ENCODE data around the gene SH3BP5. TPM values are rescaled to one million over a fixed set of nuclear protein-coding genes. Genes with fewer than 3 reads are reported as not detected.

The SH3BP5 gene
- total RNA-seq, 1 experiment from 2014 or later = 20.3 TPM

DNA sequence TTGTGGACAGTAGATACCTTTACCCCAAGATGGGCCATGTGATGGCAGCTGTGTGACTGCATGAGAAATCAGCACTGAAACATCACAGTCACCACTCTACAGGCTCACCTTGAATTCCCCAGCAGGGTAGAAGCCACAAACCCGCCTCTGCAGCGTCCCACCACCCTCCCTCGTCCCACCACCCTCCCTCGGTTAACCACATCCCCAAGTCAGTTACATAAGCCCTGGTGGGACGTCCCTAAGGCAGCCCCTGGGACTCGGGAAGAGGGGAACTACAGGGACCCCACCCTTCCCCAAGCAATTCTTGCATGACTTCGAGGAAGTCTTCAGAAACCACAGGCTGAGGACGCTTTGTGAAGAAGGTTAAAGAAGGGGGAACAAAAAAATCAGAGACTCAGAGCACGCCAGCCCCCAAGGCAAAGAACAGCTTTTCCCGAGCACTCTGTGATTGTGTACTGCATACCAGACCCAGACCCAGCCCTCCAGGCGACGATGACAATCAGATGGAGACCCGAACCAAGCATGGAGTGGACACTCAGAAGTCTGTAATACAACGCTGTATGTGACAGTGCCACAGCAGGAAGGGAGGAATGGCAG, 60.5 kb downstream of the SH3BP5 start:
- ChIA-PET CTCF (no interaction called here), POLR2A (ENCODE audit: low non-redundant PET) (no interaction called here)
- intact Hi-C loops (cut with micrococcal nuclease; ENCODE audit: unreplicated experiment) = no loop called here

DNA sequence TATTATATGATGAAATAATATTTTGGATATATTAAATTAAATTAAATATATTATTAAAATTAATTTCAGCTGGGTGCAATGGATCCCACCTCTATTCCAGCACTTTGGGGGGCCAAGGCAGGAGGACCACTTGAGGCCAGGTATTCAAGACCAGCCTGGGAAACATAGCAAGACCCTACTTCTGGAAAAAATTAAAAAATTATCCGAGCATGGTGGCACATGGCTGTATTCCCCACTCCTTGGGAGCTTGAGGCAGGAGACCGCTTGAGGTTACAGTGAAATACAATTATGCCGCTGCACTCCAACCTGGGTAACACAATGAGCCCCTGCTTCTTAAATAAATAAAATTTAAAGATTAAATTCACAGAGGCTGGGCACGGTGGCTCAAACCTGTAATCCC, 61.4 kb downstream of the SH3BP5 start:
- no TSS peak for BruUV-seq (replicated peaks)
- no peak for DNase-seq (ENCODE audit: low spot score)
- no peaks in the 10 kb centered on the region for H3K9me3 ChIP-seq (ENCODE audit: low read depth, low read length, poor library complexity, severe bottlenecking)
- no peaks in the 10 kb centered on the region for H3K27me3 ChIP-seq (replicated peaks; ENCODE audit: insufficient read depth, low read depth, low read length, poor library complexity)
- intact Hi-C loops (cut with micrococcal nuclease; ENCODE audit: unreplicated experiment) = no loop called here
- H3K4me1 ChIP-seq (ENCODE audit: insufficient read depth, low read length, poor library complexity, severe bottlenecking) = peaks cover 24% of the 10 kb centered on the region
- no peak overlapping the region for H3K4me3 ChIP-seq (ENCODE audit: low read depth, low read length, poor library complexity, severe bottlenecking)
- CTCF ChIA-PET = no interaction called here
- POLR2A ChIA-PET (ENCODE audit: low non-redundant PET) = no interaction called here
- H3K27ac ChIP-seq (ENCODE audit: low read depth, low read length, poor library complexity, severe bottlenecking) = no peak overlapping the region
- no peak for TF ChIP-seq EZH2 (IDR thresholded peaks at IDR 0.05; ENCODE audit: borderline replicate concordance, low read depth, low read length, poor library complexity, severe bottlenecking)
- H3K36me3 ChIP-seq (ENCODE audit: insufficient read depth, low read length, poor library complexity, severe bottlenecking) = no peaks in the 10 kb centered on the region

More for the DNA sequence above, 60.5 kb downstream of the SH3BP5 start:
- no peak overlapping the region for H3K27ac ChIP-seq (ENCODE audit: low read depth, low read length, poor library complexity, severe bottlenecking)
- TF ChIP-seq, protein P1, sequence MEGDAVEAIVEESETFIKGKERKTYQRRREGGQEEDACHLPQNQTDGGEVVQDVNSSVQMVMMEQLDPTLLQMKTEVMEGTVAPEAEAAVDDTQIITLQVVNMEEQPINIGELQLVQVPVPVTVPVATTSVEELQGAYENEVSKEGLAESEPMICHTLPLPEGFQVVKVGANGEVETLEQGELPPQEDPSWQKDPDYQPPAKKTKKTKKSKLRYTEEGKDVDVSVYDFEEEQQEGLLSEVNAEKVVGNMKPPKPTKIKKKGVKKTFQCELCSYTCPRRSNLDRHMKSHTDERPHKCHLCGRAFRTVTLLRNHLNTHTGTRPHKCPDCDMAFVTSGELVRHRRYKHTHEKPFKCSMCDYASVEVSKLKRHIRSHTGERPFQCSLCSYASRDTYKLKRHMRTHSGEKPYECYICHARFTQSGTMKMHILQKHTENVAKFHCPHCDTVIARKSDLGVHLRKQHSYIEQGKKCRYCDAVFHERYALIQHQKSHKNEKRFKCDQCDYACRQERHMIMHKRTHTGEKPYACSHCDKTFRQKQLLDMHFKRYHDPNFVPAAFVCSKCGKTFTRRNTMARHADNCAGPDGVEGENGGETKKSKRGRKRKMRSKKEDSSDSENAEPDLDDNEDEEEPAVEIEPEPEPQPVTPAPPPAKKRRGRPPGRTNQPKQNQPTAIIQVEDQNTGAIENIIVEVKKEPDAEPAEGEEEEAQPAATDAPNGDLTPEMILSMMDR (conservative IDR thresholded peaks at IDR 0.05; ENCODE audit: low read depth, low read length) = no peak
- TF ChIP-seq EZH2 (IDR thresholded peaks at IDR 0.05; ENCODE audit: borderline replicate concordance, low read depth, low read length, poor library complexity, severe bottlenecking) = no peak
- DNase-seq (ENCODE audit: low spot score) = no peak
- H3K27me3 ChIP-seq (replicated peaks; ENCODE audit: insufficient read depth, low read depth, low read length, poor library complexity) = no peaks in the 10 kb centered on the region
- H3K36me3 ChIP-seq (ENCODE audit: insufficient read depth, low read length, poor library complexity, severe bottlenecking) = no peaks in the 10 kb centered on the region
- BruUV-seq (replicated peaks) = no TSS peak
- no peak overlapping the region for H3K4me3 ChIP-seq (ENCODE audit: low read depth, low read length, poor library complexity, severe bottlenecking)
- peaks cover 24% of the 10 kb centered on the region for H3K4me1 ChIP-seq (ENCODE audit: insufficient read depth, low read length, poor library complexity, severe bottlenecking)
- H3K9me3 ChIP-seq (ENCODE audit: low read depth, low read length, poor library complexity, severe bottlenecking) = no peaks in the 10 kb centered on the region

DNA sequence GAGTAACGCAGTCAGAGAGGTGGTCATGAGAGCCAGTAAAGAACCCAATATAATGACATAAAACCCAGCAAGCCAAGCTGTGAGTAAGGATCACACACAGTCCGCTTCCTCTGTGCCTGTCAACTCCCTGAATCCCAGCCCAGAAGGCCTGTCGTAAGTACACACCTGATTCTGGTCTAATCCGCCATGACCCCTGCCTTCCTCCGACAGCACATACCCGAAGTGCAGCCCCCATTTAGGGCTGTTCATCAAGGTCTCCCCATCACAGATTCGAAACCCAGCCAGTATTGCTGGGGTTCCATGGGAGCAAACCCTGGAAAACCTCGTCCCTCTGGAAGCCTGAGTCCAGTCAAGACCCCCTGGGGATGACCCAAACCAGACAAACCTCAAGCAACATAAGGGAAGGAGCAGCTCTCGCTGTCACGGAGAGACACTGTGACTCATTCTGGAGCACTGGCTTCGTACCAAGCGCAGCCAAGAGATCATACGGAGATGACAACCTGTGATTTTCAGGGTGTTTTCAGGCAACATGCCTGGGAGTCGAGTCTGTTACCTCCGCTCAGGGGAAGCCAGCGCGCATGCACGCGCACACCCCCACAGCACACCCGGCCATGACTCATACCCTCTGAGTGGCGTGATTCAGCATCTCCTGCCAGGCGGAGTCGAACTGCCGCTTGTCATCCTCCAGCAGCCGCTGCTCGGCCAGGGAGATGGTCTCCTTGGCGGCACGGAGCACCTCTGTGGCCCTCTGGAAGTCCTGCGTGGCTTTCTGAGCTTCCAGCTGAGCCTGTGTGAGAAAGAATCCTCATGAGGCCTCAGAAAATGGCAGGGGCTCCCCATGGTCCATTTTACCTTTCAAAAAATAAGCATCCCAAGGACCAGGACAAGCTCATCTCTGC, 63.0 kb downstream of the SH3BP5 start:
- no TSS peak for BruUV-seq (replicated peaks)
- Histone ChIP-seq H3K4me1 (ENCODE audit: insufficient read depth, low read length, poor library complexity, severe bottlenecking) (peaks cover 24% of the 10 kb centered on the region), H3K27ac (ENCODE audit: low read depth, low read length, poor library complexity, severe bottlenecking) (peak overlapping the region; percentile 50), H3K4me3 (ENCODE audit: low read depth, low read length, poor library complexity, severe bottlenecking) (no peak overlapping the region), H3K9me3 (ENCODE audit: low read depth, low read length, poor library complexity, severe bottlenecking) (no peaks in the 10 kb centered on the region), H3K36me3 (ENCODE audit: insufficient read depth, low read length, poor library complexity, severe bottlenecking) (no peaks in the 10 kb centered on the region), H3K27me3 (replicated peaks; ENCODE audit: insufficient read depth, low read depth, low read length, poor library complexity) (no peaks in the 10 kb centered on the region)
- intact Hi-C loops (cut with micrococcal nuclease; ENCODE audit: unreplicated experiment) = loop anchor here (2.0 kb wide), 2 partner anchors 61 to 129 kb away; no protein-coding TSS in a partner anchor
- TF ChIP-seq, protein P1 (conservative IDR thresholded peaks at IDR 0.05; ENCODE audit: low read depth, low read length) = no peak
- no peak for TF ChIP-seq EZH2 (IDR thresholded peaks at IDR 0.05; ENCODE audit: borderline replicate concordance, low read depth, low read length, poor library complexity, severe bottlenecking)
- peak; percentile 94 for DNase-seq (ENCODE audit: low spot score)
- ChIA-PET POLR2A (ENCODE audit: low non-redundant PET) (interaction anchor here (0.6 kb wide), 1 partner anchor 62 kb away, joined by 3 read pairs; no protein-coding TSS in a partner anchor), CTCF (interaction anchor here (0.6 to 1.8 kb wide), 2 partner anchors 63 to 110 kb away, joined by 6 to 8 read pairs; partner anchors contain the start of gene SH3BP5)
